Karpas-422 (cell line): ENCODE results near the gene ZFAND4. TPM values are rescaled to one million over a fixed set of nuclear protein-coding genes. Genes with fewer than 3 reads are reported as not detected.

Experiments
- DNase-seq: peaks from one replicate; pipeline ENCODE4 v3.0.0-alpha.2; 2015
- H2AFZ ChIP-seq: fragments of 200-600 bp; sonication (generic); 2 replicates; pipeline ENCODE4 v1.6.1; 2014; ENCODE audit warnings: antibody characterized with exemption, low read length, mixed read lengths
- H3K27ac ChIP-seq: fragments of 200-600 bp; sonication (generic); 2 replicates; pipeline ENCODE4 v1.5.1; 2014; ENCODE audit warnings: mild to moderate bottlenecking, low read length, moderate library complexity
- H3K27me3 ChIP-seq: fragments of 200-600 bp; sonication (generic); 2 replicates; pipeline ENCODE4 v1.6.1; 2014; ENCODE audit warnings: low read length, mixed read lengths
- H3K36me3 ChIP-seq: fragments of 200-600 bp; sonication (generic); 2 replicates; pipeline ENCODE4 v1.6.1; 2014; ENCODE audit warnings: low read length, mixed read lengths; ENCODE audit not compliant: insufficient read depth
- H3K4me1 ChIP-seq: fragments of 200-600 bp; sonication (generic); 2 replicates; pipeline ENCODE4 v1.6.1; 2014; ENCODE audit warnings: mild to moderate bottlenecking, low read length, mixed read lengths
- H3K4me2 ChIP-seq: fragments of 200-600 bp; sonication (generic); 2 replicates; pipeline ENCODE4 v1.6.1; 2014; ENCODE audit warnings: low read length, low read depth, mild to moderate bottlenecking; ENCODE audit not compliant: poor library complexity, severe bottlenecking
- H3K4me3 ChIP-seq: fragments of 200-600 bp; sonication (generic); 2 replicates; pipeline ENCODE4 v1.5.1; 2014; ENCODE audit warnings: mild to moderate bottlenecking, antibody characterized with exemption, low read length, mixed read lengths
- H3K79me2 ChIP-seq: fragments of 200-600 bp; sonication (generic); 2 replicates; pipeline ENCODE4 v1.6.1; 2014; ENCODE audit warnings: mild to moderate bottlenecking, low read length, mixed read lengths
- H3K9ac ChIP-seq: fragments of 200-600 bp; sonication (generic); 2 replicates; pipeline ENCODE4 v1.6.0; 2014; ENCODE audit warnings: low read length
- H3K9me2 ChIP-seq: fragments of 200-600 bp; sonication (generic), shearing (Covaris generic); replicated peaks from 2 replicates; pipeline ENCODE4 v1.6.0; 2014; ENCODE audit warnings: mild to moderate bottlenecking, low read length, moderate library complexity; ENCODE audit not compliant: insufficient read depth
- H3K9me3 ChIP-seq: fragments of 300-700, 200-600 bp; sonication (generic); 2 replicates; pipeline ENCODE4 v1.6.1; 2014; ENCODE audit warnings: low read length, mixed read lengths
- H4K20me1 ChIP-seq: fragments of 200-600 bp; sonication (generic); 2 replicates; pipeline ENCODE4 v1.6.1; 2014; ENCODE audit warnings: mild to moderate bottlenecking, antibody characterized with exemption, low read length, low read depth; ENCODE audit not compliant: insufficient read depth
- total RNA-seq: library from RNA; depleted of rRNA; stranded (reverse); fragments of >200 nt; shearing (Covaris generic); gene quantifications from 2 replicates; pipeline ENCODE4 v1.2.3, GENCODE V29; 2014; ENCODE audit warnings: low replicate concordance

Gene ZFAND4
- total RNA-seq, 1 experiment from 2014 or later, result 61.3 TPM

DNA sequence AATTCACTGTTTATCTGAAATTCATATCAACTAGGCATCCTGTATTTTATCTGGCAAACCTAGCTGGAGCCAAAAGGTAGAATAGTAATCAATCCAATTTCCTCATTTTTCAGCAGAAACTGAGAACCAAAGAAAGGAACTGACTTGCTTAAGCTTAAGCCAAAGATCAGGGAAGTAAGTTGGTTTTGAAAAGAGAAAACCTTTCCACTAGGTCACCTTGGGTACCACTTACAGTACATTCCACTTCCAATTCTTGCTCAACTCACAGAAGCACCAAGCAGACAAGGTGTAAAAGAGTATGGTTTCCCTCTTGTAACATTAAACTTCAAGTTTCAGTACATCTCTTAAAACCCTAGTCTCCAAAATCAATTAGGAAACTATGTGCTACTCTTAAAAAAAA is 79.6 kb downstream of the ZFAND4 start:
- Histone ChIP-seq H3K9ac (peak overlapping the region; percentile 85), H3K9me3 (peaks cover 9% of the 10 kb centered on the region; the same call in 1 of the 2 replicates), H3K27ac (peak overlapping the region; percentile 8), H3K4me3 (peak overlapping the region; percentile 88), H4K20me1 (no peaks in the 10 kb centered on the region), H3K9me2 (no peaks in the 10 kb centered on the region), H3K4me2 (peak overlapping the region; percentile 84), H3K79me2 (peaks cover 62% of the 10 kb centered on the region), H3K36me3 (peaks cover 33% of the 10 kb centered on the region), H2AFZ (no peak overlapping the region), H3K27me3 (no peaks in the 10 kb centered on the region), H3K4me1 (peaks cover 33% of the 10 kb centered on the region)
- peak; percentile 57 for DNase-seq

DNA sequence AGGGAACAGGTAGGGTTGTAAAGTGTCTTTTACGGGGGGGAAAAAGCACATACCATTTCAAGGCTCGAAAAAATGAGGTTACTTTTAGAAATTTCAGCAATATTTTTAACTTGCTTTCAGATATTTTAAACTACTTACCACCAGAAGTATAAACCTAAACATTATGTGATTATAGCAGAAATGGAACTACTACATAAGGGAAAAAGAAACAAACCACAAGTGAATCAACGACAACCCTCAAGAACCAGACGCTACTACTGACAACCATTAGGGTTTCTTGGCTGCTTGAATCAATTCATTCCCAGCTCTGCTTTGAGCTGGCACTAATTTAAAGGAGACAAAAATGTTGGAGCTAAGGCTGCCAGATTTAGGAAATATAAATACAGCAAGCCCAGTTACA is 80.1 kb downstream of the ZFAND4 start:
- peaks cover 67% of the 10 kb centered on the region for H3K79me2 ChIP-seq
- H3K27ac ChIP-seq, result peak overlapping the region; percentile 12; the same call in 1 of the 2 replicates
- peak overlapping the region; percentile 85 for H3K9ac ChIP-seq
- H3K9me2 ChIP-seq, result no peaks in the 10 kb centered on the region
- no peak overlapping the region for H2AFZ ChIP-seq
- H3K9me3 ChIP-seq, result peaks cover 13% of the 10 kb centered on the region
- DNase-seq, result no peak
- peaks cover 33% of the 10 kb centered on the region for H3K4me1 ChIP-seq
- no peaks in the 10 kb centered on the region for H3K27me3 ChIP-seq
- peak overlapping the region; percentile 49 for H3K4me3 ChIP-seq
- H3K4me2 ChIP-seq, result peak overlapping the region; percentile 84
- no peaks in the 10 kb centered on the region for H4K20me1 ChIP-seq
- H3K36me3 ChIP-seq, result peaks cover 35% of the 10 kb centered on the region

DNA sequence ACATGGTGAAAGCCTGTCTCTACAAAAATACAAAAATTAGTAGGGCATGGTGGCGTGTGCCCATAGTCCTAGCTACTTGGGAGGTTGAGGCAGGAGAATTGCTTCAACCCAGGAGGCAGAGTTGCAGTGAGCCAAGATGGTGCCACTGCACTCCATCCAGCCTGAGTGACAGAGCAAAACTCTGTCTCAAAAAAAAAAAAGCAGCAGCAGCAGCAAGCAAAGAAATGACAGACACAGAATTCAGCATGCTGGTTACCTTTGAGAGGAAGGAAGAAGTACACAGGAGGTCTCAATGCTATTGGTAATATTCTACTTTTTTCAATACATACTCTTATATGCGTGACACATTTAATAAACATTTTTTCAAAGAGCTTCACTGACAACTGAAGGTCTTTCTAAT is 81.3 kb downstream of the ZFAND4 start:
- Histone ChIP-seq H3K9me3 (peaks cover 20% of the 10 kb centered on the region), H3K4me2 (peak overlapping the region; percentile 84), H2AFZ (no peak overlapping the region), H3K27me3 (no peaks in the 10 kb centered on the region), H3K79me2 (peaks cover 79% of the 10 kb centered on the region), H3K36me3 (peaks cover 47% of the 10 kb centered on the region), H3K27ac (no peak overlapping the region), H3K9ac (no peak overlapping the region), H3K4me3 (0 out of 2 replicates have a peak overlapping the region, but pooled peaks have one; percentile 13), H4K20me1 (no peaks in the 10 kb centered on the region), H3K9me2 (no peaks in the 10 kb centered on the region), H3K4me1 (peaks cover 33% of the 10 kb centered on the region)
- DNase-seq, result no peak

DNA sequence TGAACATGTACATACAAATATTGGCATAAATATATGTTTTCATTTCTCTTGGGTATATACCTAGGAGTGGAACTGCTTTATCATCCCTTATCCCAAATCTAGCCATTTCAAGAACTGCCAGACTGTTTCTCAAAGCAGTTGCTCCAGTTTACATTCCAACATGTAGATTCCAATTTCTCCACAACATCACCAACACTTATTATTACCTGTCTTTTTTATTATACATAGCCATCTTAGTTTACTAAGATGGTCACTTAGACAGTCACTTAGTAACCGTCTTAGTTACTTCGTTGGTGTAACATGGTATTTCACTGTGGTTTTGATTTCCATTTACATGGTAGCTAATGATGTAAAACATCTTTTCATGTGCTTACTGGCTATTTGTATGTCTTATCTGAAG is 82.7 kb downstream of the ZFAND4 start:
- Histone ChIP-seq H3K27ac (no peak overlapping the region), H3K4me2 (no peak overlapping the region), H3K9me2 (no peaks in the 10 kb centered on the region), H3K27me3 (no peaks in the 10 kb centered on the region), H3K9ac (no peak overlapping the region), H2AFZ (no peak overlapping the region), H3K79me2 (peaks cover 92% of the 10 kb centered on the region), H3K9me3 (peaks cover 29% of the 10 kb centered on the region), H3K36me3 (peaks cover 53% of the 10 kb centered on the region), H4K20me1 (no peaks in the 10 kb centered on the region), H3K4me1 (peaks cover 29% of the 10 kb centered on the region), H3K4me3 (no peak overlapping the region)
- no peak for DNase-seq

DNA sequence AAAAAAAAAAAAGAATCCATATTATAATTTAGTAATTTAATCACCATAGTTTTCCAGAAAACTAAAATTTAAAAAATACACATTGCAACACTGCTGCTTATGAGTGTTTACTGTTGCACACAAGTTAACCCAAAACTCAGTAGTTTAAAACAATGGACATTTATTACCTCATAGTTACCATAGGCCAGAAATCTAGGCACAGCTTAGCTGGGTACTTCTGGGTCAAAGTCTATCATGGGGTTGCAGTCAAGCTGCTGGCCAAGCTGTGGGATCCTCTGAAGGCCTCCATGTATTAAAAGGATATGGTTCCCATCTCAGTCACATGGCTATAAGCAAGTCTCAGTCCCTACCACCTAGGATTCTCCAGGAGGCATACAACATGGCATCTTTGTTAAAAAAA is 83.6 kb downstream of the ZFAND4 start:
- Histone ChIP-seq H3K4me2 (no peak overlapping the region), H3K4me1 (peaks cover 28% of the 10 kb centered on the region), H3K79me2 (peaks cover 96% of the 10 kb centered on the region), H3K27ac (no peak overlapping the region), H3K9me3 (peaks cover 32% of the 10 kb centered on the region), H3K27me3 (no peaks in the 10 kb centered on the region), H3K4me3 (no peak overlapping the region), H2AFZ (no peak overlapping the region), H3K9me2 (no peaks in the 10 kb centered on the region), H4K20me1 (no peaks in the 10 kb centered on the region), H3K9ac (no peak overlapping the region), H3K36me3 (peaks cover 60% of the 10 kb centered on the region)
- DNase-seq, result no peak

DNA sequence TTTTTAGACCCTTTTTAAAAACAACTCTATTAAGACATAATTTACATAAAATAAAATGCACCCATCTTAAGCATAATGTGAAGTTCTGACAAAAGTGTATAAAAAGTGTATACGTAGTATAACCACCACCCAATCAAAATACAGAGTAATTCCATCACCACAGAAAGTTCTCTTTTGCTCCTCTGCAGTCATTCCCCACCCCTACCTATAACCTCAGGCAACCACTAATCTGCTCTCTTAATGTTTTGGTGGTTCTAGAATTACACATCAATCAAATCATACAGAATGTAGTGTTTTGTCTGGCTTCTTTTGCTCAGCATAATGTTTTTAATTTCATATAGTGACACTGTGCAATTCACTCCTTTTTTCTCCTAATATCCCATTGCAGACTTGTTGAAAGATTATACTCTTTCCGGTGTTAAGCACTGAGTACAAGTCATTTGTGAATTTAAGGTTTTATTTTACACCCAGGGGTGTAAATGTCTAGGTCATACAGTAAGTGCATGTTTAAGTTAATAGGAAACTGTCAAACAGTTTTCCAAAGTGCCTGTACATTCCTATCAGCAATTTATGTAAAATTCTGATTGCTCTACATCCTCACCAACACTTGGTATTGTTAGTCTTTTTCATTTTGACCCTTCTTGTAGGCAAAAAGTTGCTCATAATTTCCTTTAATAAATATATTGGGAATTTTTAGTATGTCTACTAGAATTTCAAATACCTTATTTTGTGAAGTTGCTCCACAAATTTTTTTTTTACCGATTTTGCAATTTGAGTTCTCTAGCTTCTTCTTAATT is 86.3 kb downstream of the ZFAND4 start:
- peaks cover 68% of the 10 kb centered on the region for H3K79me2 ChIP-seq

DNA sequence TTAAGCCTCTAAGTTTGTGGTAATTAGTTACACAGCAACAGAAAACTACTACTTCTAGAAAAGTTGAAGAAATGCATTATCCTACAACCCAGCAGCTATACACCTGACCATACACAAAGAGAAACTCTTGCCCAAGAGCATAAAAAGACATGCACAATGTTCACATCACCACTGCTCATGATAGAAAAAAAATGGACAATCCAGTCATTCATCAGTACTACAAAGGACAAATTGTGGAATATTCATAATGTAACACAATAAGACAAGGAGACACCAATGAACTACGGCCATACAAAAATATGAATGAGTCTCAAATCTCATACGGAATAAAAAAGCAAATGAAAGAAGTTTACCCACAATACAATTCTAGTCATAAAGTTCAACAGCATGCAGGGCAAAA is 87.4 kb downstream of the ZFAND4 start:
- peaks cover 27% of the 10 kb centered on the region for H3K4me1 ChIP-seq
- H3K9me3 ChIP-seq, result peaks cover 29% of the 10 kb centered on the region
- DNase-seq, result no peak
- no peak overlapping the region for H3K4me3 ChIP-seq
- peaks cover 44% of the 10 kb centered on the region for H3K36me3 ChIP-seq
- no peak overlapping the region for H3K4me2 ChIP-seq
- no peak overlapping the region for H3K9ac ChIP-seq
- peaks cover 57% of the 10 kb centered on the region for H3K79me2 ChIP-seq
- no peaks in the 10 kb centered on the region for H4K20me1 ChIP-seq
- H3K9me2 ChIP-seq, result no peaks in the 10 kb centered on the region
- H2AFZ ChIP-seq, result no peak overlapping the region
- no peak overlapping the region for H3K27ac ChIP-seq
- no peaks in the 10 kb centered on the region for H3K27me3 ChIP-seq

More for the DNA sequence above, 86.3 kb downstream of the ZFAND4 start:
- Histone ChIP-seq H2AFZ (no peak overlapping the region), H3K4me2 (no peak overlapping the region), H3K9me3 (peaks cover 32% of the 10 kb centered on the region), H3K27me3 (no peaks in the 10 kb centered on the region), H3K4me1 (peaks cover 16% of the 10 kb centered on the region), H3K4me3 (no peak overlapping the region), H3K9ac (no peak overlapping the region), H3K9me2 (no peaks in the 10 kb centered on the region), H3K27ac (no peak overlapping the region), H3K36me3 (peaks cover 54% of the 10 kb centered on the region), H4K20me1 (no peaks in the 10 kb centered on the region)
- DNase-seq, result no peak

DNA sequence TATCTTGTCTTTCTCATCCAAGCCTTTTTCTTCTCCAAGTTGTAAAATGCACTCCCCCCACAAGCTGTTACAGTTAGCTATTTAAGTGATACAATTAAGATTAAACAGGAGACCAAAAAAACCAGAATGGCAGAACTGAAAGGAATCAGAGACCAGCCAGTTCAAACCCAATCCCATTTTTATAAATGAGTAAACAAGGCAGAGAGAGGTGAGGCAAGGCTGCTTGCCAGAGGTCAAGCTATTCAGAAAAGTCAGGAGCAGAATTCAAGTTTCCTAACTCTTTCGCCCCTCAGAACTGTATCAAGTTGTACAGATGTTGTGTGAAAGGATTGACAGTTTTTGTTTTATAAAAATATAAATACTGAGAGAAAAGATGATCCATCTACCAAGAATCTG is 90.2 kb downstream of the ZFAND4 start:
- H3K36me3 ChIP-seq, result peaks cover 24% of the 10 kb centered on the region
- H3K9me3 ChIP-seq, result peaks cover 19% of the 10 kb centered on the region; the same call in 1 of the 2 replicates
- H4K20me1 ChIP-seq, result no peaks in the 10 kb centered on the region
- peak overlapping the region; percentile 85 for H3K4me2 ChIP-seq
- no peak overlapping the region for H3K9ac ChIP-seq
- no peak overlapping the region for H2AFZ ChIP-seq
- peaks cover 43% of the 10 kb centered on the region for H3K4me1 ChIP-seq
- H3K27ac ChIP-seq, result peak overlapping the region; percentile 72
- H3K79me2 ChIP-seq, result peaks cover 32% of the 10 kb centered on the region
- H3K27me3 ChIP-seq, result no peaks in the 10 kb centered on the region
- no peak for DNase-seq
- no peaks in the 10 kb centered on the region for H3K9me2 ChIP-seq
- H3K4me3 ChIP-seq, result no peak overlapping the region
